A673 (cell line): ENCODE data around the gene RHOF. TPM values are rescaled to one million over a fixed set of nuclear protein-coding genes. Genes with fewer than 3 reads are reported as not detected.
A peak's percentile ranks its signal among the peaks of the same experiment; 100 is the strongest.

Experiments used
- BruUV-seq: library from RNA; stranded (reverse); fragments of 400-500 nt; replicated peaks from 2 replicates; lab custom pipeline; 2021; lab: Mats Ljungman, UMichigan
- CTCF ChIA-PET: fragments of 300-600 bp; sonication (Branson Sonifier 250); formaldehyde crosslinking; loops from one replicate; lab custom pipeline; 2022; ENCODE audit warnings: antibody characterized with exemption; lab: Charles Lee
- POLR2A ChIA-PET: fragments of 300-600 bp; sonication (Branson Sonifier 250); formaldehyde crosslinking; loops from one replicate; lab custom pipeline; 2022; ENCODE audit warnings: antibody characterized with exemption; ENCODE audit not compliant: low non-redundant PET; lab: Charles Lee
- DNase-seq: peaks from one replicate; pipeline ENCODE4 v3.0.0-alpha.2; 2015; ENCODE audit warnings: low spot score
- H3K27ac ChIP-seq: fragments of 200-600 bp; sonication (generic); 2 replicates; pipeline ENCODE4 v1.5.1; 2016; ENCODE audit warnings: mixed run types, low read depth, mild to moderate bottlenecking, mixed read lengths, antibody characterized with exemption, low read length; ENCODE audit not compliant: poor library complexity, severe bottlenecking
- H3K27me3 ChIP-seq: fragments of 200-600 bp; sonication (generic); replicated peaks from 2 replicates; pipeline ENCODE4 v1.6.1; 2017; ENCODE audit warnings: mixed run types, low read depth, mild to moderate bottlenecking, mixed read lengths, antibody characterized with exemption, low read length; ENCODE audit not compliant: insufficient read depth, poor library complexity
- H3K36me3 ChIP-seq: fragments of 200-600 bp; sonication (generic); 2 replicates; pipeline ENCODE4 v1.6.1; 2016; ENCODE audit warnings: mixed run types, mild to moderate bottlenecking, mixed read lengths, antibody characterized with exemption, low read length; ENCODE audit not compliant: insufficient read depth, poor library complexity, severe bottlenecking
- H3K4me1 ChIP-seq: fragments of 200-600 bp; sonication (generic); 2 replicates; pipeline ENCODE4 v1.6.1; 2017; ENCODE audit warnings: mixed run types, mild to moderate bottlenecking, mixed read lengths, antibody characterized with exemption, low read length; ENCODE audit not compliant: insufficient read depth, poor library complexity, severe bottlenecking
- H3K4me3 ChIP-seq: fragments of 200-600 bp; sonication (generic); 2 replicates; pipeline ENCODE4 v1.5.1; 2016; ENCODE audit warnings: low read depth, mixed run types, mild to moderate bottlenecking, mixed read lengths, low read length; ENCODE audit not compliant: poor library complexity, severe bottlenecking
- H3K9me3 ChIP-seq: fragments of 200-600 bp; sonication (generic); 2 replicates; pipeline ENCODE4 v1.6.1; 2016; ENCODE audit warnings: mixed run types, low read depth, mild to moderate bottlenecking, mixed read lengths, antibody characterized with exemption, low read length; ENCODE audit not compliant: poor library complexity, severe bottlenecking
- EZH2 ChIP-seq: fragments of 200-600 bp; sonication (generic); IDR thresholded peaks from 2 replicates; pipeline ENCODE4 v1.6.1; 2017; ENCODE audit warnings: borderline replicate concordance, low read depth, mild to moderate bottlenecking, mixed read lengths, antibody characterized with exemption, low read length; ENCODE audit not compliant: poor library complexity, severe bottlenecking
- intact Hi-C: fragments of 100-400 bp; cut with micrococcal nuclease; formaldehyde crosslinking; loops from one replicate; pipeline ENCODE4 v1.10.0; 2022; ENCODE audit not compliant: unreplicated experiment
- total RNA-seq: library from RNA; stranded (reverse); gene quantifications from 2 replicates; pipeline ENCODE4 v1.2.3, GENCODE V29; 2021
- TF ChIP-seq, protein P1 (sequence below): fragments of 300-800, 200-600 bp; sonication (generic); conservative IDR thresholded peaks from 2 replicates; pipeline ENCODE4 v1.5.1; 2017; ENCODE audit warnings: low read depth, mild to moderate bottlenecking, antibody characterized with exemption, low read length, moderate library complexity, mixed read lengths

Gene RHOF
- total RNA-seq, 1 experiment from 2014 or later: 21.1 TPM

DNA sequence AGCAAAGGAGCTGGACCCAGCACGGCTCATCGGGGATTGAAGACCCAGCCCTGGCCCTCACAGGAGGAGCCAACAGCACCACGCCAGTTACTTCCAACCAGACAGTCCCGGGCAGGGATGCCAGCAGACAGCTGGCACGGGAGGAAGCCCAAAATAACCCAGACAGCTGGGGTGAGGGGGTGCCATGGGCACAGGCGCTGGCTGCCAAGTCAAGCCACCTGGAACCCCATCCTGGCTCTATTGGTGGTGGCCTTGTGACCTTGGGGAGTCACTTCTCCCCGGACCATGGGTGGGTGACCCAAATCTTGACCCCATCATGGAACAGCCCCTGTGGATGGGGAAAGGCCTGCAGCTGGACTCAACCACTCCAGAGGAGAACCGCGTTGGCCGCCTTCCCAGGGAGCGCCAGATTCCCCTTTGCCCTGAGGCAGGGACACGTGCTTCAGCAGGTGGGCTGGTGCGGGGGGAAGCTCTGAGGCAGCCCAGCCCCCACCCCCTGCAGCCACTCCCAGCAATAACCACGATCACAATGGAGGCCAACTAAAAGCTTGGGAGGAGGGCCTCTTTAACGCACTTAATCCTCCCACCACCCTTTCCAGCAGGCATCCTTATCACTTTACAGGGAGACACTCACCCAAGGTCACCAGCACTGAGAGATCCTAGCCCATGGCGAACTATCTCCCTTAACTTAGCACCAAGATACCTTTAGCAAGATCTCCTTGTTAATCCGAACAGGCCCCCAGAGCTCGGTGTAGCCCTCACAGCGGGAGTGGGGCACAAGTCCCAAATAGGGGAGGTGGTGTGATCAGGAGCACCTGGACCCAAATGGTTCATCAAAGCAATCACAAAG, 4.7 kb upstream of the RHOF start:
- no peak for DNase-seq
- no TSS peak for BruUV-seq
- H3K4me1 ChIP-seq: peaks cover 36% of the 10 kb centered on the region
- ChIA-PET POLR2A (no interaction called here), CTCF (interaction anchor here (0.6 to 1.1 kb wide), 4 partner anchors 13 to 99 kb away, joined by 3 to 4 read pairs (median 3); no protein-coding TSS in a partner anchor)
- peak overlapping the region; percentile 48 for H3K27ac ChIP-seq
- no peaks in the 10 kb centered on the region for H3K27me3 ChIP-seq
- no peaks in the 10 kb centered on the region for H3K9me3 ChIP-seq
- TF ChIP-seq, protein P1, sequence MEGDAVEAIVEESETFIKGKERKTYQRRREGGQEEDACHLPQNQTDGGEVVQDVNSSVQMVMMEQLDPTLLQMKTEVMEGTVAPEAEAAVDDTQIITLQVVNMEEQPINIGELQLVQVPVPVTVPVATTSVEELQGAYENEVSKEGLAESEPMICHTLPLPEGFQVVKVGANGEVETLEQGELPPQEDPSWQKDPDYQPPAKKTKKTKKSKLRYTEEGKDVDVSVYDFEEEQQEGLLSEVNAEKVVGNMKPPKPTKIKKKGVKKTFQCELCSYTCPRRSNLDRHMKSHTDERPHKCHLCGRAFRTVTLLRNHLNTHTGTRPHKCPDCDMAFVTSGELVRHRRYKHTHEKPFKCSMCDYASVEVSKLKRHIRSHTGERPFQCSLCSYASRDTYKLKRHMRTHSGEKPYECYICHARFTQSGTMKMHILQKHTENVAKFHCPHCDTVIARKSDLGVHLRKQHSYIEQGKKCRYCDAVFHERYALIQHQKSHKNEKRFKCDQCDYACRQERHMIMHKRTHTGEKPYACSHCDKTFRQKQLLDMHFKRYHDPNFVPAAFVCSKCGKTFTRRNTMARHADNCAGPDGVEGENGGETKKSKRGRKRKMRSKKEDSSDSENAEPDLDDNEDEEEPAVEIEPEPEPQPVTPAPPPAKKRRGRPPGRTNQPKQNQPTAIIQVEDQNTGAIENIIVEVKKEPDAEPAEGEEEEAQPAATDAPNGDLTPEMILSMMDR: no peak
- no peak for TF ChIP-seq EZH2
- H3K4me3 ChIP-seq: peak overlapping the region; percentile 39
- H3K36me3 ChIP-seq: peaks cover 24% of the 10 kb centered on the region
- intact Hi-C loops: no loop called here

DNA sequence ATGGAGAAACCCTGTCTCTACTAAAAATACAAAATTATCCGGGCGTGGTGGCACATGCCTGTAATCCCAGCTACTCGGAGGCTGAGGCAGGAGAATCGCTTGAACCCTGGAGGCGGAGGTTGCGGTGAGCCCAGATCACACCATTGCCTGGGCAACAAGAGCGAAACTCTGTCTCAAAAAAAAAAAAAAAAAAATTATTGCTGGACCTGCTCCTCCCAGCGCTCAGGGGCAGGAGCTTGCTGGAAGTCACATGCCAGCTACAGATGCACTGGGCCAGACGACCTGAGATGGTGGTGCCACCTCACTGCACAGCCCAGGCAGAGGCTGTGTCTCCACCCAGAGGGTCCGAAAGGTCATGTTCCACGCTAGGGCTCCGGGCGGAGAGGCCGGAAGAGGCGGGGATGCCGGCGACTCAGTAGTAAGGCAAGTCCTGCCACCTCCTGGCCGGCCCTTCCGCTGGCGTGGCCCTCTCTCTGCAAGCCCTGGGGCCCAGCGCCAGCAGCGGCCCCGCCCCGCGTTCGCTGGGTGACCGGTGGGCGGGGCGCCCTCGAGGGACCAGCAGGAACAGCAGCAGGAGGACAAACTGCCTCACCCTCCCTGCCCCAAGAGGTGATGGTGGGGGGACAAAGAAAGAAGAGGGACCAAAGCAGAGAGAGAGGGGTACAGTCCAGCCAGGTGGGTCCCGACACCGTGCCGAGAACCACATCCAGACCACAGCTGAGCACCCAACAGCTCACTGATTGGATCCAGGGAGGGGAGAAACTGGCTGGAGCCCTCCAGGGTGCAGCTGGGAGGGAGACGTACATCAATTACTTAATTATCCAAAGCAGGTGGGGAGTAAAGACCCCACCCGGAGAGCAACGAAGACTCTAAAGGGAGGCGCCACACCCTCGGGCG, 3.6 kb upstream of the RHOF start:
- H3K4me1 ChIP-seq: peaks cover 36% of the 10 kb centered on the region
- no peaks in the 10 kb centered on the region for H3K27me3 ChIP-seq
- intact Hi-C loops: no loop called here
- H3K9me3 ChIP-seq: no peaks in the 10 kb centered on the region
- ChIA-PET POLR2A (interaction anchor here (0.6 to 1.1 kb wide), 2 partner anchors 9 to 704 kb away, joined by 3 to 5 read pairs; no protein-coding TSS in a partner anchor), CTCF (interaction anchor here (1.1 to 4.6 kb wide), 2 partner anchors 14 kb away, joined by 3 to 82 read pairs; no protein-coding TSS in a partner anchor)
- peaks cover 24% of the 10 kb centered on the region for H3K36me3 ChIP-seq
- peak overlapping the region; percentile 48 for H3K27ac ChIP-seq
- H3K4me3 ChIP-seq: no peak overlapping the region
- no peak for DNase-seq
- TF ChIP-seq, protein P1: no peak
- TF ChIP-seq EZH2: no peak
- BruUV-seq: no TSS peak
